HG03103 (cell line): ENCODE data around the gene PFN3.
A peak's percentile ranks its signal among the peaks of the same experiment; 100 is the strongest.
"Not testable (repeated sequence)": the region's sequence is repeated elsewhere in the genome, so short reads cannot be mapped to it uniquely, and the experiment has no call there.

ENCODE experiments used
- ATAC-seq: cut with Tn5 transposase; IDR thresholded peaks from one replicate; pipeline ENCODE4 v1.9.1; 2021; ENCODE audit warnings: low read depth; ENCODE audit not compliant: unreplicated experiment

Gene PFN3

DNA sequence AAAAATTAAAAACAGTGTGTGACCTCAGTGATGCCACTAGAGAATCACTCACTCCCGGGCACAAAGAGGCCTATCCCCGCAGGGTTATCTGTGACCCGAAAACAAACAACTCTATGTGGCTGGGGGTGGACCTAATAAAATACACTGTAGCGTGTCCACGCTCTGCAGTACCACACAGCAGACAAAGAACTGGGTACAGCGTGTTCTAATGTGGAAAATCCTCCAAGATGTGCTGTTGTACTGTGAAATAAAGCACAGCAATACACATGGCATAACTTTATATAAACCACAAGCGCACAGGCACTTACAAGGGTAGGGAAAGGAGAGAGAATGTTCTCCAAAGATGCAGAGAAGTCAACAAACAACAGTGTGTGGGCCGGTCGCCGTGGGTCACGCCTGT lies 24.4 kb downstream of the PFN3 start:
- ATAC-seq = no peak

DNA sequence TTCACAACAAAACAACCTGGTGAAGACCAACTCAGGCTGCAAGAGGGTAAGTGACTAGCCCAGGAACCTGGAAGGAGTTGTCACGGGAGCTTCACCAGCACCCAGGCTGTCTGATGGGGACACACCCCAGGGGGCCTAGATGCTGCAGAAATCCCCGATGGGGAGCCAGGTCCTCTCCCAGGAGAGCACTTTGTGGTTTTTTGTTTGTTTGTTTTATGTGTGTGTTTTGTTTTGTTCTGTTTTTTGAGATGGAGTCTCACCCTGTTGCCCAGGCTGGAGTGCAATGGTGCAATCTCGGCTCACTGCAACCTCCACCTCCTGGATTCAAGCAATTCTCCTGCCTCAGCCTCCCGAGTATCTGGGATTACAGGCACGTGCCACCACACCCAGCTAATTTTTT lies 24.9 kb downstream of the PFN3 start:
- not testable (repeated sequence) for ATAC-seq

GRCh38 chr5:177374211-177374610 lies 26.2 kb downstream of the PFN3 start:
- ATAC-seq = no peak

DNA sequence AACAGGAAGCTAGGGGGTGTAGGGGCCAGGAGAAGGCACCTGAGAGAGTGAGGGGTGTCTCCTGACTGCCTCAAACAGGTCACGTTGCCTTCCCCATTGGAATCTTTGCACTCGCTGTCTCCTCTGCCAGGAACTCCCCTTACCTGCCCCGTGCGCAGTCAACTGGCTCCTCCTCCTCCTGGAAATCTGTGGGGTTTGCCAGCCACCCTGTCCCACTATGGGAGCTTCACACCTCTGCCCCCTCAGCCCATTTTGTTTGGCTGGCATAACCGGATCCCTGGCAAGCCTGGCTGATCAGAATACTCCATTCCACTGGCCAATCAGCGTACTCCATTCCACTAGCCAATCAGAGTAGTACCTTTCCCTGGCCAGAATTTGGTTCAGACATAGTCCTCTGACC lies 26.7 kb downstream of the PFN3 start:
- no peak for ATAC-seq

DNA sequence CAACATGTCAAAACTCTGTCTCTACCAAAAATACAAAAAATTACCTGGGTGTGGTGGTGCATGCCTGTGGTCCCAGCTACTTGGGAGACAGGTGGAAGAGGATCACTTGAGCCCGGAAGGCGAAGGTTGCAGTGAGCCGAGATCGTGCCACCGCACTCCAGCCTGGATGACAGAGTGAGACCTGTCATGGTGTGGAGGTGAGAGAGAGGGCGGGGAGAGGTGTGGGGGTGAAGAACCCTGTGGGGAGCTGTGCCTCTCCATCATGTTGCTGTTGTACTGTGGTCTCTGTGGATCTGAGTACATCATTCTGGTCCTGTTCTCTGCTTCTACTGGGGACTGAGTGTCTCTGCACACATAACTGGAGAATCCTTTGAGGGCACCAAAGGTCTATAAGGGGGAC lies 27.6 kb downstream of the PFN3 start:
- ATAC-seq = no peak

DNA sequence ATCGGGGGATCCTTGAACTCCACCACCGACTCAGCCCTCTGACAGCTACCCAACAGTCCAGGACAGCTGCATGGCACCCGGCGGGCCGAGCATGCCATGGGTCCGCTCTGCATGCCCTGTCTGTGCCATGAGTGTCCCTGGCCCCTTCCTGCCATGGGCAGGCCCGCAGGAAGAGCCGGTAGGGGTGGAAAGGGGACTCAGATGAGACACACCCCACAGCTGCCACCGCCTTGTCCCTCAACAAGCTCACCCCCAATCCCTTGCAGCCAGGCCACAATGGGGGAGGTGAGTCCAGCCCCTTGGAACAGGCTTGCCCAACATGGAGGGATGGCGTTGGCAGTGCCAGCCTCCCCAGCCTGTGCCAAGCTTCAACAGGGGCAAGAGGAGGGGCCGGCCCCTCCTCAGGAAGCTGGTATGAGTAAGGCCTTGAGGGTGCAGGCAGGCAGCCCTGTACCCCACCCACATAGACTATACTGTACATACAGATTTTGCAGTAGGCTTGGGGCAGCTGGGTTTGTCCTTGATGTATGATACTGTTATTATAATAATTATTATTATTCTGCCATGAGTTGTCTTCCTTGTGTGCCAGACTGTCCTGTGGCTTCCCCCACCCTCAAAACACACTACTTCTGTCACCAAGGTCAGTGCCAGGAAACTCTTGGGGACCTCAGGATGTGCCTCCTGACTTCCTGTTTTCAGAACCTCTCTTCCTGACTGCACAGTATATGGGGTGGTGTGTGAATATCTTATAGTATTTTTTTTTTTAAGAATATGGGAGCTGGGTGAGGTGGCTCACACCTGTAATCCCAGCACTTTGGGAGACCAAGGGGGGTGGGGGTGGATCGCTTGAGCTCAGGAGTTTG lies 28.2 kb downstream of the PFN3 start:
- no peak for ATAC-seq

DNA sequence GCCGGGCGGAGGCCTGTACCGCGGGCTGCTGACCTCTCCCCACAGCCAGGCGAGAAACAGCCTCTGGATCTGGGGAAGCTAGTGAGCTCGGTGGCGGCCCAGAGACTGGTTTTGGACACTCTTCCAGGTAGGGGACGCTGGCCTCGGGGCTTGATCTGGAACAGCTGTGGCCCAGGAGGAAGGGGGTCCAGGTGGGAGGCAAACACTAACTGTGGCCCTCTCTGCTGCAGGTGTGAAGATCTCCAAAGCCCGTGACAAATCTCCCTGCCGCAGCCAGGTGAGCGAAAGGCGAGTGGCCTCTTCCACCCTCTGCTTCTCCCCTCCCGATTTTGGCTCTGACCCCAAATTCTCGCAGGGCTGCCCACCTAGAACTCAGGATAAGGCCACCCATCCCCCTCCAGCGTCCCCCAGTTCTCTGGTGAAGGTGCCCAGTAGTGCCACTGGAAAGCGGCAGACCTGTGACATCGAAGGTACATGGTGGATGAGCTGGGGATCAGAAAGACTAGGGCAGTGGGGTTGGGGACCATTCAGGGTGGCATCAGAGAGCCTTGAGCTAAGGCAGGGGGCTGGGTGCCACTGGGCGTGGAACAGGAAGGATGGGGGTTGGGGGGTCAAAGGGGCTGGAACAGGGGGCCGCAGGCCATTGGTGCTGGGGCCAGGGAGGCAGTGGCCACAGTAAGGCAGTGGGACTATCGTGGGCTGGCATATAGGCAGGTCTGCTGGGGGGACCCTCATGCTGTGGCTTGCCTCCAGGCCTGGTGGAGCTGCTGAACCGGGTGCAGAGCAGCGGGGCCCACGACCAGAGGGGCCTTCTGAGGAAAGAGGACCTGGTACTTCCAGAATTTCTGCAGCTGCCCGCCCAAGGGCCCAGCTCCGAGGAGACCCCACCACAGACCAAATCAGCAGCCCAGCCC lies 29.1 kb downstream of the PFN3 start:
- ATAC-seq = no peak

- peak; percentile 54 for ATAC-seq
Measured at GRCh38 chr5:177370488-177371119, 29.9 kb downstream of the PFN3 start.

DNA sequence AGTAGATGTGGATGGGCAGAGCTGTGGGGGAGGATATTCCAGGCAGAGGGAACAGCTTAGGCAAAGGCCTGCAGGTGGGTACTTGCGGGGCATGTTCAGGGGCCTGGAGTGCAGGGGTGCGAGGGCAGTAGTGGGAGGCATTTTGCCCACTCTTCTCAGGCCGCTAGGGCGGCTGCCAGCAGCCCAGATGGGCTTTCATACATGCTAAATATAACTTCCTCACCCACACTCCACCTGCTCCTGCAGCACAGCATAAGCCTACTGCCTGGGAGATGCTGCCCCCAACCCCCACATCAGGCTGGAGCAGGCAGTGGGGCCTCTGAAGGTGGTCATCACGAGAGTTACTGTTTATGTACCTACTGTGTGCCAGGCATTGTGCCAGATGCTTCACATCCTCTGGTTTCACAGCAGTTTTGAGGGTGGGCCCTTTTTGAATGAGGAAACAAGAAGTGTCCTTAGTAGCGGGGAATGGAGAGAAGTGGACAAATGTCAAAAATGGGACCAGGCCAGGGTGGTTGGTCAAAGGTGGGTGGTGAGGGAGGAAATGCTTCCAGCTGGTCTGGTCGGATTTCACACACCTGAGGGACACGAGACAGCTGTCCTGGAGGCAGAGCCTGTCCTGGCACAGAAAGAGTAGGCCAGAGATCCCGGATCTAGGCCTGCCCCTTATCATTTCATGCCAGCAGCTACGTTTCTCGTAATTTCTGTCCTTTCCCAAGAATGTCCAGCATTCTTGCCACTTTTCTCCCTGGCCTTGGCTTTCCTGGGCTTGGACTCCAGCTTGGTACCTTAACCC lies 30.6 kb downstream of the PFN3 start:
- no peak for ATAC-seq

DNA sequence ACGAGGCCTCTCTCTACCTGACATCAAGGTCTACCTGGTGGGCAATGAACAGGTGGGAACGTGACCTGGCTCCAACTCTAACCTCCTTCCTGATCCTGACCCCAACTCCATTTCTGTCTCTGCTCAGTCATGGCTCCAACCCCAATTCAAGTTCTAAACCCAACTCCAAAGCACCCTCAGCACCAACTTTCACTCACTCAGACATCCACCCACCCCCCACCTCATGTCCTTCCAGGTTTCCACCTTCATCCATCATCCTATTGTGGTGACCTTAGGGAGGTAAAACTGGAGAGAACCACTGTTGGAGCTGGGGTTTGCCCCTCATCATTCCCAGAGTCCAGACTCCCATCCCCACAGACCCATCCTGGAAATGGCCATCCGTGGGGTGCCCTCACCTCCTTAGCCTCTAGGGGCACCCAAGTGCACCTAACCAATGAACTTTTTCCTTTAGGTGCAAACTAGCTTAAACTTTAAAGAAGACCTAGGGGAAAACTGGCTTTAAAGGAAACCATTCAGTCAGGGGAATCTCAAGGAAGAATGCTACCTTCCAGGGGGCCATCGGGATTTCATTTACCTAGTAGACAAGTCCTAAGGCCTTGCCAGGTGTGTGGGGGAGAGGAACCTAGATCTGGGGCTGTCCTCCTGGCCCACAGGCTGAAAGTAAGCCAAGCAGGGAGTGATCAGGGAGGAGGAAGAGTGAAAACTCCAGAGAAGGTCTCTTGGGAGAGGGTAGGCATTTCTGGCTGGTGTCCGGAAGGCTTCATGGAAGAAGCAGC lies 31.4 kb downstream of the PFN3 start:
- ATAC-seq = no peak

- no peak for ATAC-seq
Measured at GRCh38 chr5:177367981-177368868, 32.2 kb downstream of the PFN3 start.

DNA sequence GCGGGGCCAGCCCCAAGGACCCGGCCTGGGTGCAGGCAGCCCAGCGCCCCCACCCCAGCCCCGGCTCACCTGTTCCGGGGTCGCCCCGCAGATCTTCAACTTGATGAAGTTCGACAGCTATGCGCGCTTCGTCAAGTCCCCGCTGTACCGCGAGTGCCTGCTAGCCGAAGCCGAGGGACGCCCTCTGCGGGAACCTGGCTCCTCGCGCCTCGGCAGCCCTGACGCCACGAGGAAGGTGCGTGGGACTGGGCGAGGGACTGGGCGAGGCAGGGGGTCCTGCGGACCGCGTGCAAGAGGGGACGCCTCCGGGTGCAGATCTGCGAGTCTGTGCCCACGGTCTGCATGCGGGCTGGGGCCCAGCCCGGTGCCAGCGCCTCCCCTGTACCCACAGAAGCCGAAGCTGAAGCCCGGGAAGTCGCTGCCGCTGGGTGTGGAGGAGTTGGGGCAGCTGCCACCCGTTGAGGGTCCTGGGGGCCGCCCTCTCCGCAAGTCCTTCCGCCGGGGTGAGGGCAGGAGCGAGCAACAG lies 33.1 kb downstream of the PFN3 start:
- ATAC-seq = no peak

GRCh38 chr5:177366528-177367322 lies 33.7 kb downstream of the PFN3 start:
- no peak for ATAC-seq

- ATAC-seq = no peak
Measured at GRCh38 chr5:177365845-177366527, 34.5 kb downstream of the PFN3 start.

DNA sequence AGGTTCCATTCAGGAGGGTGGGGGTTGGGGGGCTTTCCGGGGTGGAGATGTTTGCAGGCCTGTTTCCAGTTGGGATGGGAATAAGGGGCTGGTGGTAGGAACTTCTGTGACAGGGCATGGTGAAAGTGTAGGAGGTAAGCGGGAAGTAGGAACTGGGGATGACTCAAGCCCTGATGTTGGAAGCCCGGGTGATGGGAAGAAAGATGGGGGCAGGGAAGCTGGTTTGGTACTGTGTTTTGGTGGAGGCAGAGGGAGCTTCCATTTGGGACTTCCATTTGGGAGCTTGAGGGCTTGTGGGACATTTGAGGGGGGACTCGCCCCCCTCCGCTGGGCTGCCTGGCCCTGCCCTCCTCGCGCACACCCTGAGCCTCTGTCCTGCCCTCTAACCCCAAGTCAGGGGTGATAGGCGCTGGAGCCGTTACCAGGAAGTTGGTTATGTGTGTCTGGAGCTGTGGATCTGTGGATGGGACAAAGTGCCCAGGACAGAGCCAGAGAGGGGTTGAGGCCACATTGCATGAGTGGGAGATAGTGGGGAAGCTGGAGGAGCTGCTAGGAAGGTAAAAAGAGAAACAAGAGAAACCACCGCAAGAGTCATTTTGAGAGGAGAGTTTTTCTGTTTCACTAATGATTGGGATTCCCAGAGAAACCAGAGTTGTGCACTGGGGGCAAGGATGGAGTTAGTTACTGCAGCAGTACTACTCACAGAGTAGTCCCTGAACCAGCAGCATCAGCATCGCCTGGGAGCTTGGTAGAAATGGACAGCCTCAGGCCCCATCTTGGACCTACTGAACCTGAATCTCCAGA lies 36.1 kb downstream of the PFN3 start:
- ATAC-seq = no peak

DNA sequence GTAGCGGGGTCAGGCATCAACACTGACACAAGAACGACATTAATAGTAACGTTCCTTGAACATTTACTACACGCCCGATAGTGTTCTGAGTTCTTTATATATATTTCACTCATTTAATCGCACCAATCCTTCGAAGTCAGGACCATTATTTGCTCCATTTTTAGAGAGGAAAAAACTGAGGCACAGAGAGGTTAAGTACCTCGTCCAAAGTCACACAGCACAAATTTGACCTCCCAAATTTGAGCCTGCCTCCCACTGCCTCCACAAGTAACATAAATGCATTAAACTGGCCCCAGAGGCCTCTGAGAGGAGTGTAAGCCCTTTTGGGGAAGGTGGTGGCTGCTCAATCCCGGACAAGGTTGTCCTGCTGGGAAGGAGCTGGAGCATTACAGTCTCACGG lies 36.9 kb downstream of the PFN3 start:
- ATAC-seq = no peak
